ENCODE data around the gene IQUB. TPM values are rescaled to one million over a fixed set of nuclear protein-coding genes. Genes with fewer than 3 reads are reported as not detected.
"Not testable (repeated sequence)": the region's sequence is repeated elsewhere in the genome, so short reads cannot be mapped to it uniquely, and the experiment has no call there.

IQUB gene
- total and polyA plus RNA-seq, 4 donors: 1.4 to 7.8 (median 4.6) TPM

DNA sequence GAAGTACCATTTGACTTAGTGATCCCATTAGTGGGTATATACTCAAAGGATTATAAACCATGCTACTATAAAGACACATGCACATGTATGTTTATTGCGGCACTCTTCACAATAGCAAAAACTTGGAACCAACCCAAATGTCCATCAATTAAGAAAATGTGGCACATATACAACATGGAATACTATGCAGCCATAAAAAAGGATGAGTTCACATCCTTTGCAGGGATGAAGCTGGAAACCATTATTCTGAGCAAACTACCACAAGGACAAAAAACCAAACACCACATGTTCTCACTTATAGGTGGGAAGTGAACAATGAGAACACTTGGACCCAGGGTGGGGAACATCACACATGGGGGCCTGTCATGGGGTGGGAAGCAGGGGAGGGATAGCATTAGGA, 56.3 kb downstream of the IQUB start:
- DNase-seq (ENCODE audit: low read depth in 4 of 6, low spot score in 6 of 6); H3K4me1 ChIP-seq (ENCODE audit: control insufficient read depth, insufficient read depth, low read length); H3K9me3 ChIP-seq (ENCODE audit: control insufficient read depth, insufficient read depth, low read length); H3K27me3 ChIP-seq (ENCODE audit: control insufficient read depth, insufficient read depth, low read length); H3K27ac ChIP-seq (ENCODE audit: low read depth, low read length); H3K4me3 ChIP-seq (ENCODE audit: low read depth, low read length); H3K36me3 ChIP-seq (ENCODE audit: control insufficient read depth, insufficient read depth, low read length): not testable (repeated sequence)
- no CpG with 5 or more reads among the region's 1 CpG for WGBS (ENCODE audit: insufficient coverage)

- DNase-seq (ENCODE audit: low read depth in 4 of 6, low spot score in 6 of 6): peak in 2 of 6 donors; percentile 39 to 50
- Histone ChIP-seq H3K4me3 (ENCODE audit: low read depth, low read length) (no peak overlapping the region), H3K36me3 (ENCODE audit: control insufficient read depth, insufficient read depth, low read length) (no peaks in the 10 kb centered on the region), H3K27me3 (ENCODE audit: control insufficient read depth, insufficient read depth, low read length) (no peaks in the 10 kb centered on the region), H3K4me1 (ENCODE audit: control insufficient read depth, insufficient read depth, low read length) (no peaks in the 10 kb centered on the region), H3K27ac (ENCODE audit: low read depth, low read length) (no peak overlapping the region), H3K9me3 (ENCODE audit: control insufficient read depth, insufficient read depth, low read length) (no peaks in the 10 kb centered on the region)
- WGBS (ENCODE audit: insufficient coverage): 0% methylated on average over 1 of the region's 2 CpGs
These were observed 61.5 kb downstream of the IQUB start for GRCh38 chr7:123472750-123473445.

DNA sequence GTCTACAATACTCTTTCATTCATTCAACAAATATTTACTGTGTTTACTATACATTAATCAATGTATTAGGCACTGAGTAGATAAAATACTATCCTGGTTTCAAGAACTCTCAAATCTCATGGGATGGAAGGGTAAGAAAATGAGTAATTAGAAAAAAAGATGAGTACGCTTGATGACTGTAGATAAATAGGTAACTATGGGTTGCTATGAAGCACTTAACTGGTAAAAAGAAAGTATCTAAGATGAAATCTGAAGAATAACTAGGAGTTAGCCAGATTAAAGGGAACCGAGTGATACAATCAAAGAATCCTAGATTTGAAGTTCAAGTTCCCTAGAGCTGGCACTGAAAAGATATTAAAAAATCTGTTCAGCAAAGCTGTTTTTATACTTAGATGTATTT, 62.1 kb downstream of the IQUB start:
- Histone ChIP-seq H3K27me3 (ENCODE audit: control insufficient read depth, insufficient read depth, low read length) (no peaks in the 10 kb centered on the region), H3K27ac (ENCODE audit: low read depth, low read length) (no peak overlapping the region), H3K9me3 (ENCODE audit: control insufficient read depth, insufficient read depth, low read length) (no peaks in the 10 kb centered on the region), H3K4me3 (ENCODE audit: low read depth, low read length) (no peak overlapping the region), H3K4me1 (ENCODE audit: control insufficient read depth, insufficient read depth, low read length) (no peaks in the 10 kb centered on the region), H3K36me3 (ENCODE audit: control insufficient read depth, insufficient read depth, low read length) (no peaks in the 10 kb centered on the region)
- DNase-seq (ENCODE audit: low read depth in 4 of 6, low spot score in 6 of 6): no peak
- WGBS (ENCODE audit: insufficient coverage): 100% methylated on average over 1 of the region's 2 CpGs

DNA sequence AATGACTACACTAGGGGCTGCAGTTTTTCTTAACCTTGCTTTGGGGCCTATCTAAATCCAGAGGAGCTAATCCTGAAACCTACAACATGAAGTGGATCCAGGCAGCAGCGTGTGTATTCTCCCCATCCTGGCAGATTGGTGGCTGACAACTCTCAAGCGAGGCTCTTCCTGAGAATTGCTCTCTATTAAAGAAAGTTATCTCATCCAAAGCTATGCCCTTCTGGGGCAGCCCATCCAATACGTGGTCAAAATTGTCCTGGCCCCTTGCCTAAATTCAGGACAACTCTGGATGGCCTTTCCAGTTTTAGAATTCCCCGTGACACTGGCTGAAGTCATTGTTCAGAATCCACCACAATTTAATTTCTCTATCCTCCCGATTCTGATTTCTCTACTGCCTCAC, 66.1 kb downstream of the IQUB start:
- no peaks in the 10 kb centered on the region for H3K36me3 ChIP-seq (ENCODE audit: control insufficient read depth, insufficient read depth, low read length)
- no peak overlapping the region for H3K4me3 ChIP-seq (ENCODE audit: low read depth, low read length)
- H3K9me3 ChIP-seq (ENCODE audit: control insufficient read depth, insufficient read depth, low read length): no peaks in the 10 kb centered on the region
- DNase-seq (ENCODE audit: low read depth in 4 of 6, low spot score in 6 of 6): no peak
- 81% methylated on average over 4 of the region's 5 CpGs for WGBS (ENCODE audit: insufficient coverage)
- no peaks in the 10 kb centered on the region for H3K4me1 ChIP-seq (ENCODE audit: control insufficient read depth, insufficient read depth, low read length)
- H3K27ac ChIP-seq (ENCODE audit: low read depth, low read length): no peak overlapping the region
- H3K27me3 ChIP-seq (ENCODE audit: control insufficient read depth, insufficient read depth, low read length): no peaks in the 10 kb centered on the region

GRCh38 chr7:123463890-123464289, 70.5 kb downstream of the IQUB start:
- Histone ChIP-seq H3K4me1 (ENCODE audit: control insufficient read depth, insufficient read depth, low read length) (no peaks in the 10 kb centered on the region), H3K4me3 (ENCODE audit: low read depth, low read length) (no peak overlapping the region), H3K36me3 (ENCODE audit: control insufficient read depth, insufficient read depth, low read length) (no peaks in the 10 kb centered on the region), H3K27me3 (ENCODE audit: control insufficient read depth, insufficient read depth, low read length) (no peaks in the 10 kb centered on the region), H3K27ac (ENCODE audit: low read depth, low read length) (no peak overlapping the region), H3K9me3 (ENCODE audit: control insufficient read depth, insufficient read depth, low read length) (no peaks in the 10 kb centered on the region)
- DNase-seq (ENCODE audit: low read depth in 4 of 6, low spot score in 6 of 6): no peak
- WGBS (ENCODE audit: insufficient coverage): no CpG with 5 or more reads among the region's 2 CpGs

DNA sequence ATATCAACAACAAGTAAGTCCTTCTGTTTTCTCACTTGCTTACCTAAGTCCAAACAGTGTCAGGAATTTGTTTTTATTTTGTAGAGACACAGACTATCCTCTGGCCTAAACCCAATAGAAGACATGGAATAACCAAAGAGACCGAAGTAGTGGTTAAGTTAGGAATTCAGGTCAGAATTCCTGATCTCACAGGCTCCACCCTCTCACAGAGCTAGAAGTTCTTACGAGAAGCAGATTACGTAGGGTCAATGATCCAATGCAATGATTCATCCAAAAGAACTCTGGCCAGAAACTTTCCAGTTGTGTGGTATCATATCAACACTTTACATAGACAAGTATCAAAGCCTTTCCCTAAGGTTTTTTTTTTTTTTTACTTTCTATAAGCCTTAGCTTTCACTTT, 73.8 kb downstream of the IQUB start:
- Histone ChIP-seq H3K4me1 (ENCODE audit: control insufficient read depth, insufficient read depth, low read length) (no peaks in the 10 kb centered on the region), H3K36me3 (ENCODE audit: control insufficient read depth, insufficient read depth, low read length) (no peaks in the 10 kb centered on the region), H3K4me3 (ENCODE audit: low read depth, low read length) (no peak overlapping the region), H3K27me3 (ENCODE audit: control insufficient read depth, insufficient read depth, low read length) (no peaks in the 10 kb centered on the region), H3K27ac (ENCODE audit: low read depth, low read length) (no peak overlapping the region), H3K9me3 (ENCODE audit: control insufficient read depth, insufficient read depth, low read length) (no peaks in the 10 kb centered on the region)
- 0% methylated on average over 1 of the region's 3 CpGs for WGBS (ENCODE audit: insufficient coverage)
- no peak for DNase-seq (ENCODE audit: low read depth in 4 of 6, low spot score in 6 of 6)

DNA sequence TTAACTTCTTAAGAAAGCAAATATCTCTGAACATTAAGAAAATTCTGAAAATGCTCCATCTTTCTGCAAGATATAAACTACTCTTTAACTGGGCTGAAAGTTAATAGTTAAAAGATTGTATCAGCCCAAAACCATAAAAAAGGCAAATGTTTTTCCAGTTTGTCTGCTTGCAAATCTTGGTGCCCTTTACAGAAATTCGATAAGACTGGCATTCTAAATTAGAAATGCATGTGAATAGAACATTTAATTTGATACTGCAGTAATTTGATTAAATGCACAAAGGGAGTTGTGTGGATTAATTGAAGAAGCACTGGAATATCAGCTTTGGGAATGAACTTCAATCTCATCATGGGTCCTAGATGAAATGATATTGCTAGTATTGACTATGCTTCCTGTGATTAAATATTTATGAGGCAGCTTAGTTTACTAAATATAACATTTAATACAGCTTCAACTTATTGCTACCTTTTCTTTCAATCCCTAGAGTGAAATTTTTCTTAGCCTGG, 78.4 kb downstream of the IQUB start:
- H3K4me1 ChIP-seq (ENCODE audit: control insufficient read depth, insufficient read depth, low read length): no peaks in the 10 kb centered on the region
- no peak overlapping the region for H3K27ac ChIP-seq (ENCODE audit: low read depth, low read length)
- no peaks in the 10 kb centered on the region for H3K27me3 ChIP-seq (ENCODE audit: control insufficient read depth, insufficient read depth, low read length)
- H3K4me3 ChIP-seq (ENCODE audit: low read depth, low read length): no peak overlapping the region
- DNase-seq (ENCODE audit: low read depth in 4 of 6, low spot score in 6 of 6): peak in 1 of 6 donors; percentile 73
- no peaks in the 10 kb centered on the region for H3K9me3 ChIP-seq (ENCODE audit: control insufficient read depth, insufficient read depth, low read length)
- 60% methylated on average over 1 of the region's 1 CpG for WGBS (ENCODE audit: insufficient coverage)
- H3K36me3 ChIP-seq (ENCODE audit: control insufficient read depth, insufficient read depth, low read length): no peaks in the 10 kb centered on the region

DNA sequence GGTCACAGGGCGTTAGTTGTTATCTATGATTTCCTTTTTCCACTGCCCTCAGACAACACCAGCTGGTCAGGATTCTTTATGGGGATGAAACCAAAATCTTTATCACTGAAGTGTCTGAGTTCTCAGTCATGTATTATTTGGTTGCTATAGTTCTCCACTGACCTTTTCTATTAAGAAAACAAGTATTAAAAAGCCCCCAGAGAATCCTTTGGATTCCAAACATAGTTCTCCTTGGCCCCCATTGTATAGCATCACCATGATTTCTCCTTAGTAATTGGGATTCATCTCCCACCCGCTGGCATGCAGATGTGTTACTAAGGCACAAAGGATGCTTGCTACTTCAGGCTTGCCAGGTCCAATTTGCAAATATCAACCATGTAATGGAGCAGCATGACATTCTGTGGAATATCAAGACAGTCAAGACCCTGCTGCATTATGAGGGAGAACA, 94.3 kb downstream of the IQUB start:
- Histone ChIP-seq H3K4me3 (ENCODE audit: low read depth, low read length) (no peak overlapping the region), H3K9me3 (ENCODE audit: control insufficient read depth, insufficient read depth, low read length) (no peaks in the 10 kb centered on the region), H3K27ac (ENCODE audit: low read depth, low read length) (no peak overlapping the region), H3K4me1 (ENCODE audit: control insufficient read depth, insufficient read depth, low read length) (no peaks in the 10 kb centered on the region), H3K36me3 (ENCODE audit: control insufficient read depth, insufficient read depth, low read length) (no peaks in the 10 kb centered on the region), H3K27me3 (ENCODE audit: control insufficient read depth, insufficient read depth, low read length) (no peaks in the 10 kb centered on the region)
- DNase-seq (ENCODE audit: low read depth in 4 of 6, low spot score in 6 of 6): peak in 1 of 6 donors; percentile 39
- 11% methylated on average over 1 of the region's 2 CpGs for WGBS (ENCODE audit: insufficient coverage)

GRCh38 chr7:123439191-123439590, 95.2 kb downstream of the IQUB start:
- Histone ChIP-seq H3K36me3 (ENCODE audit: control insufficient read depth, insufficient read depth, low read length) (no peaks in the 10 kb centered on the region), H3K27ac (ENCODE audit: low read depth, low read length) (no peak overlapping the region), H3K4me3 (ENCODE audit: low read depth, low read length) (no peak overlapping the region), H3K27me3 (ENCODE audit: control insufficient read depth, insufficient read depth, low read length) (no peaks in the 10 kb centered on the region), H3K4me1 (ENCODE audit: control insufficient read depth, insufficient read depth, low read length) (no peaks in the 10 kb centered on the region), H3K9me3 (ENCODE audit: control insufficient read depth, insufficient read depth, low read length) (no peaks in the 10 kb centered on the region)
- whole genome bisulfite sequencing (ENCODE audit: insufficient coverage): 60% methylated on average over 1 of the region's 1 CpG
- DNase-seq (ENCODE audit: low read depth in 4 of 6, low spot score in 6 of 6): no peak

DNA sequence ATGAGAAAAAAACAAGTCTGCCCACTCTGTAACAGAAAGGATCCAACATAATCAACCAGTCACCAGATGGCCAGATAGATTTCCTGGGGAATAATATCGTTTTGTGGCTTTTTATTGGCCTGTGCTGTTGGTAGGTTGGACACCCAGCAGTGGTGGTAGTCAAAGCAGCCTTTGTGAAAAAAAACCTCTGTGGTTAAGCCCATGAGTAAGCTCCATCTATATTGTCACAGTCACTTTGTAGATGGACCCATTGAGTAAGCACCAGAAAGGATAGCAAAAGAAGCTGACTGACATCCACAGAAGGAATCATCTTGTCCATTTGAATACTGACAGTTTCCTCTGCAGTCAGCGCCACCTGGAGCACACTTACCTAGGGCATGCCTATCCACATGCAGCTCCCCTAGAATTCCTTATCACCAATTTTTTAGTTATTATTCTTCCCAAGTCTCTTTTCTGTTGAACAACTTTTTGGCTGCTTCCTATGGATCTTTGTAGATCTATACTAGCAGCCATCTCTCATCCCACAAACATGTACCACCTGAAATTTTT, 96.9 kb downstream of the IQUB start:
- Histone ChIP-seq H3K27ac (ENCODE audit: low read depth, low read length) (no peak overlapping the region), H3K9me3 (ENCODE audit: control insufficient read depth, insufficient read depth, low read length) (no peaks in the 10 kb centered on the region), H3K4me3 (ENCODE audit: low read depth, low read length) (no peak overlapping the region), H3K36me3 (ENCODE audit: control insufficient read depth, insufficient read depth, low read length) (no peaks in the 10 kb centered on the region), H3K27me3 (ENCODE audit: control insufficient read depth, insufficient read depth, low read length) (no peaks in the 10 kb centered on the region), H3K4me1 (ENCODE audit: control insufficient read depth, insufficient read depth, low read length) (no peaks in the 10 kb centered on the region)
- DNase-seq (ENCODE audit: low read depth in 4 of 6, low spot score in 6 of 6): no peak
- 71% methylated on average over 2 of the region's 2 CpGs for WGBS (ENCODE audit: insufficient coverage)

All from spinal cord (tissue), 10 donors.